Epithelial cell of esophagus (primary cell): Measurements from ENCODE around the gene PNPO.

Source experiments
- DNase-seq: peaks from one replicate; pipeline ENCODE4 v3.0.0; 2010; ENCODE audit warnings: low read depth
- H3K4me3 ChIP-seq: 2 replicates; pipeline ENCODE4 v1.5.1; 2011; ENCODE audit warnings: mild to moderate bottlenecking, low read length, control low read depth
- CTCF ChIP-seq: IDR thresholded peaks from 2 replicates; pipeline ENCODE4 v1.5.1; 2011; ENCODE audit warnings: low read depth, mild to moderate bottlenecking, low read length, control low read depth, inconsistent platforms; ENCODE audit not compliant: insufficient read depth; ENCODE audit errors: missing control alignments

Gene PNPO

GRCh38 chr17:47941246-47942095, at the start of gene PNPO:
TSS of gene PNPO (plus strand) at chr17:47941571. CDS start at chr17:47941676, 105 bp downstream.
- peak; percentile 99 for DNase-seq
- TF ChIP-seq CTCF: peak; percentile 27
- H3K4me3 ChIP-seq: peak within 1 kb of the TSS; percentile 80

GRCh38 chr17:47894498-47895346, 46.6 kb upstream of the PNPO start:
- peak overlapping the region; percentile 86 for H3K4me3 ChIP-seq
- TF ChIP-seq CTCF: peak; percentile 16
- DNase-seq: no peak

- H3K4me3 ChIP-seq: peak overlapping the region; percentile 86
- no peak for TF ChIP-seq CTCF
- peak; percentile 29 for DNase-seq
These were observed 46.0 kb upstream of the PNPO start for GRCh38 chr17:47895347-47895855.

- peak; percentile 100 for DNase-seq
- no peak for TF ChIP-seq CTCF
- peak within 1 kb of the TSS; percentile 89 for H3K4me3 ChIP-seq
These were observed 45.3 kb upstream of the PNPO start, which contains the start of gene SP2 for GRCh38 chr17:47895856-47896671. TSS of gene SP2 (plus strand) at chr17:47896236. CDS start at chr17:47896287, 51 bp downstream.

GRCh38 chr17:47896672-47897490, 44.5 kb upstream of the PNPO start:
- TF ChIP-seq CTCF: no peak

More at GRCh38 chr17:47896672-47897490, 44.5 kb upstream of the PNPO start:
- H3K4me3 ChIP-seq: peak overlapping the region; percentile 89
- peak; percentile 23 for DNase-seq
